H54 (cell line): ENCODE measurements around the gene TTLL3.

Source experiments
- DNase-seq: peaks from one replicate; pipeline ENCODE4 v3.0.0; 2011; ENCODE audit warnings: low spot score, mixed read lengths; ENCODE audit not compliant: insufficient read length
- FAIRE-seq: peaks from 3 replicates; lab custom pipeline; 2011; peaks lifted over from hg19 to GRCh38; lab: Jason Lieb, UNC
- POLR2A ChIP-seq: IDR thresholded peaks from 2 replicates; pipeline ENCODE4 v1.6.1; 2011; ENCODE audit warnings: low read depth, mild to moderate bottlenecking, low read length

Gene TTLL3

GRCh38 chr3:9778143-9779074 is 31.7 kb upstream of the TTLL3 start:
- FAIRE-seq = peak; percentile 55
- DNase-seq = peak; percentile 50
- TF ChIP-seq POLR2A = no peak

- no peak for TF ChIP-seq POLR2A
- FAIRE-seq (no peak), DNase-seq (no peak)
These were observed 30.9 kb upstream of the TTLL3 start for GRCh38 chr3:9779075-9779593.

GRCh38 chr3:9779721-9780457 is 30.2 kb upstream of the TTLL3 start:
- FAIRE-seq (no peak), DNase-seq (no peak)
- no peak for TF ChIP-seq POLR2A

GRCh38 chr3:9780458-9780812 is 29.6 kb upstream of the TTLL3 start:
- FAIRE-seq (no peak), DNase-seq (no peak)
- no peak for TF ChIP-seq POLR2A

- DNase-seq = no peak
- no peak for TF ChIP-seq POLR2A
- FAIRE-seq = no peak
These were observed 29.2 kb upstream of the TTLL3 start for GRCh38 chr3:9780910-9781309.

GRCh38 chr3:9781551-9781950 is 28.5 kb upstream of the TTLL3 start:
- DNase-seq (no peak), FAIRE-seq (no peak)
- no peak for TF ChIP-seq POLR2A

GRCh38 chr3:9781978-9782603 is 28.0 kb upstream of the TTLL3 start:
- TF ChIP-seq POLR2A = no peak
- FAIRE-seq (no peak), DNase-seq (no peak)

GRCh38 chr3:9782770-9783169 is 27.3 kb upstream of the TTLL3 start:
- no peak for FAIRE-seq
- no peak for TF ChIP-seq POLR2A
- DNase-seq = no peak

- no peak for FAIRE-seq
- TF ChIP-seq POLR2A = no peak
- no peak for DNase-seq
These were observed 26.1 kb upstream of the TTLL3 start for GRCh38 chr3:9783954-9784353.

- no peak for DNase-seq
- FAIRE-seq = no peak
- TF ChIP-seq POLR2A = no peak
These were observed 25.1 kb upstream of the TTLL3 start for GRCh38 chr3:9784965-9785364.

- TF ChIP-seq POLR2A = no peak
- no peak for DNase-seq
- no peak for FAIRE-seq
These were observed 24.5 kb upstream of the TTLL3 start for GRCh38 chr3:9785602-9786001.

- DNase-seq (no peak), FAIRE-seq (no peak)
- TF ChIP-seq POLR2A = no peak
These were observed 23.8 kb upstream of the TTLL3 start for GRCh38 chr3:9786209-9786739.

GRCh38 chr3:9786825-9787669 is 23.0 kb upstream of the TTLL3 start:
- TF ChIP-seq POLR2A = no peak
- no peak for DNase-seq
- FAIRE-seq = no peak
